GM18526 (cell line): ENCODE results near the gene NIPAL4.

Experiments
- POLR2A ChIP-seq: IDR thresholded peaks from 3 replicates; pipeline ENCODE4 v1.6.1; 2011; ENCODE audit not compliant: insufficient read length; ENCODE audit errors: extremely low read depth

Gene NIPAL4

DNA sequence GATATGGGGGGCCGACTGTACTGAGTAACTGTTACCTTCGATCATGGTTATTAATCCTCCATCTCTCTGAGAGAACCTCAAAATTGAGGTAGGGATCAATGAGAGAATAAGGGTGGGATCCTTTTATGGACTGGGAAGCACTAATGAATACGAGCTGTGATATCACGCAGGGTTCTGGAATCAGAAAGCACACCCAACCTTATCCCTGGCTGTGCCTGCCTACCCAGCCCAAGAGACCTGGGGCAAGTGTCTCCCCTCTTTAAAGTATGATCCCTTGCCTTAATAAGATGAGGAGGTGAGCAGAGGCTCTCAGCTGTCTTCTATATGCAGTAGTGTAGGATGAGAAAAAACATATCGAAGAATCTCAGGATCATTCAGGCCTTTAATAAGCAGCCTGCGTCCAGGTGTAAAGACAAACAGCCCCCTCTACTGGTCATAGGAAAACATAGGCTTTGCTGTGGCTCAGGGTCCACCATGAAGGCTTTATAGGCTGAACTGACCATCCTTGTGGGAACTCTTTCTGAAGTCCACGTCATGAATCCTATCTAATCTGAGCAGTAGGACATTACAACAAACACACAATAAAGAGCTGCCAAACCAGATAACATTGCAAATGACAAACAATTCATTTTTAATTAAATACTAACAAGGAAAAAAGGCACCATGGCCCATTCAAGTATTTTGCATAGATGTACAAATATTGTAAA lies 16.8 kb downstream of the NIPAL4 start:
- no peak for TF ChIP-seq POLR2A

DNA sequence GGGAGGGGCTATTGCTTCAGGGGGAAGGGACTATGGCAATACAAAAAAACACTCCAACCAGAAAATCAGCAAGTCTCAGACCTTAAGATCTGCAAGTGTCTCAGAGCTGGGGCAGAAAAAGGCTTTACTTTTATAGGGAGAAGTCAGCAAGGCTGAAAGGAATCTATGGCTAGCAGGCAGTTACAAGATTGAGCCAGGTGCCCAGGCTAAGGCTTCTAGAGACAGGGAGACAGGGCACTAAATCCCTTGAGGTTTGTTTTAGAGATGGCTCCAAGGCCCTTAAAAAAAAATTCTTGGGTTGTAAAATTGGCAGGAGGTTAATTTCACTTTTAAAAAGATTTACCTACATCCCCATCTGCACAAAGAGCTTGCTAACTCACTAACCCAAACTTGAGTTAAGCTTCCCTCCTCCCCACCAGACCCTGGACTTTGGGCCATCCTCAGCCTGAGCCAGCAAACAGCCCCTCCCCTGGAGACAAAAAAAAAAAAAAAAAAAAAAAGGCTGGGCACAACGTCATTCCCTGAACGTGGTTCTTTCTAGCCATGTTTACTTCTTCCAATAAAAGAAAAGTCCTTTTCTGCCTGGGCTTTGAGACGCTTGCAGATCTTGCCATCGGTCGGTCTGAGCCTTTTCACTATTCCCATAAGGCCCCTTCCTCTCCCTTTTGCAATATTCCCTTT lies 17.9 kb downstream of the NIPAL4 start:
- no peak for TF ChIP-seq POLR2A

DNA sequence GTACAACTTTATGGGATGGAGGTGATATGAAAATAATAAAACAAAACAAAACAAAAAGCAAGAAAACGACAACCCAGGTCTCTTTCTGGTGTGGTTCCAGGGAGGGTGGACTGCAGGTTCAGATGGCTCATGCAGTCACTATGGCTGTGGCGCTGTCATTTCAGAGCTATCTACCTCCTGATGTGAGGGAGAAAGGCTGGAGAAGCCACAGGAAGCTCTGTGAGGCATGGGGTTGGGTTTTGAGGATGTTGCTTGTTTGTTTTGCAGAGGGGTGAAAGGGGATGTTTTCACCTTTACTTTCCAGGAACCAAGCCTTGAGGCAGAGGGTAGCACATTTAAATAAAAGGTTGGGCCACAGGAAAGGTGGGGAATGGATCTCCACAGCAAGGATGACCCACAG lies 18.7 kb downstream of the NIPAL4 start:
- no peak for TF ChIP-seq POLR2A

DNA sequence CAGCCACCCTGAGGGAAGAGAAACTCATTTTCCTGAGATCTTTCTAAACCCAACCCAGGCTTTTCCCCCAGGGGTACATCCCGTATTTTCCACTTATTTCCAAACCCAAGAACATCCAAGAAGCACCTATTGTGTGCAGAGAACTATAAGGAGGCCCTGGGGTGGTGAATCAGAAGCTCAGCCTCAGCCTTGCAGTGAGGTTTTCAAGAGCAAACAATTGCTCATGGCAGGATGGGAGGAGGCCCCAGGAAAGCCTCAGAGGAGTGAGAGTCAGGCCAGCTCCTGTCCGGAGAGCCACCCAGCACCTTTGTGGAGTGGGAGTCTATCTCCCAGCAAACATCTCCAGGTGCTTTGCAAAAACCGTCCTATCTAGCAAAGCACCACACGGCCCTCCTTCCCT lies 19.2 kb downstream of the NIPAL4 start:
- no peak for TF ChIP-seq POLR2A

DNA sequence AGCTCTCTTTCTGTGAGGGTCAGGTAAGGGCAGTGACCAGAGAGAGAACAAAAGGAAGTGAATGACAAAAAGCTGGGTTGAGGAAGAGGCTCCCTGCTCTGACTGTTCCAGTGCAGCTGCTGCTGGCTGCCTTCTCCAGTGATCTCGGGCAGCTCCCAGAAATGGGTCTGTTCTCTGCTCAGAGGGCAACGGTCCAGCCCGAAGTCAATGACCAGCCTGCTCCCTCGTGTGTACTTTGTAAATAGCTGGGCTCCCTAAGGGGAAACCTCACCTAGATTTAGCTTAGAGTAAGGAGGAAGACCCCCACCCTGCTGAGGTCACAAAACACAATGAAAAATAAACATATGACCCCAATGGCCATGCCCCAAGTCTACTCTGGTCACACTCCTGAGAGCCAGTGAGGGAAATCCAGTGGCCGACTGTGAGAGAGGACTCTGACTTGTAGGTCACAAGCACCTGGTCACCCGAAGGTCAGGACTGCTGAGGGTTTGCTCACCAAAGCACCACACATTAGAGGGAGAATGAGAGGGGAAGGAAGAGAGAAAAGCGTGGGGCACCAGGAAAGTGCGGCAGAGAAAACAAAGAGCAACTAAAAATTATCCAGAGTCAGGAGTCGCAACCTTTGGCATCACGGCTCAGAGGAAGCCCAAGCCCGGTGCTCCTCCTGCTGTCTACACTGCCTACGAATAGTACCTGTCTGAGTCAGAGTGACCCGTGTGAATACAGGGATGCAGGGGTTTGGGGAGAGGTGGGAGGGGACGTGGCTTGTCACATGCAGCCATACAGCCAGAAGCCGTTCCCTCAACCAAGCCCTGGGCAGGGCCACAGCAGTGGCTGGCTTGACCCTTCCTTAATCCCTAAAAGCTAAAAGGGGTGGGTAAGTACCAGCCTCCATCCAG lies 19.8 kb downstream of the NIPAL4 start:
- TF ChIP-seq POLR2A: no peak

DNA sequence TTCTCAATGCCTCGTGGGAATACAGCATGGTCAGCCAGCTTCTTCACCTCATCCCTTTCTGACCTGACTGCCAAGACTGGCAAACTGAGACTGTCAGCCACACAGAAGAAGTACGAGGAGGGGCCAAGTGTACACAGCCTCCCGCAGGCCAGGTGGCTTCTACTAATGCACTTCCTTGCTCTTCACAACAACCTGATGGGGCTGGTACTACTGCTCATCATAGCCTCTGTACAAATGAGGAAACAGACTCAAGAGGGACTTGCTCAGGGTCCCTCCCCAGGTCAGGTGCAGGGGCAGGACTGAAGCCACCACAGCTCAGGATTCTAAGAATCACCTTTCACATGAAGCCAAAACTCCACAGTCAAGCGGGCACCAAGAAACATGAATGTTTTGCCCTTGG lies 21.3 kb downstream of the NIPAL4 start:
- TF ChIP-seq POLR2A: no peak

DNA sequence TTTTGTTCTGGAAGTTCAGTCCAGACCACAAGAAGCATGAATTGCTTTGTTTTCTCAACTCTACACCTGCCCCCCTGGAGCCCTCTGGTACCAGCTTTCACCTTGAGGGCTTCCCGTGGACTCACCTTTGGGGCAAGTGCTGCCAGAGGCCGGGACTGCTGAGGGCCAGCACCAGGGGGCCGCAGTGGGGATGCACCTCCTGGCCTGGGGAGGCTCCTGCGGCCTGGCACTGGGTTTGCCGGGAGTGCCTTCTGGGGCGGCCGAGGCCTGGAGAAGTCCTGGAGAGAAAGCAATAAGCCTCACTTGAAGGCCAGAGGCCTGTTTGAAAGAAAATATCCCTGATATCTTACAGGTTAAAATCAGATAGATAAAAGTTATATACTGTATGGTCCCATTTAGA lies 21.7 kb downstream of the NIPAL4 start:
- TF ChIP-seq POLR2A: no peak

DNA sequence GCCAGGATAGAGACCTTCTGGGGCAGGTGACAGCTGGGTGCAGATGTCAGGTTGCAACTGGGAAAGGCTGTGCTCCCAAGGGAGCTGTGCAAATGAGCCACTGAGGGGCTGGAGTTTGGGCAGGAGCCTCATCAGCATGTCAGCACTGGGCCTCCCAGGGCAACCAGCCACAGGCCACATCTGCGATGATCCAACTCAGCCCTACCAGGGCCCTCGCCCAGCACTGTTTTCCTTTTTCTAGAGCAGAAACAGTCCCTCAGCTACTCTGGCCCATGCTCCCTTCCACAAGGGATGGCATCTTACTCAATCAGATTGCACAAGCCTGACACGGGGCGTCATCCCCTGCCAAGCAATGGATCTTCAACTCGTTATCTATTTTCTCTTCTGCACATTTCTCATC lies 24.8 kb downstream of the NIPAL4 start:
- no peak for TF ChIP-seq POLR2A

DNA sequence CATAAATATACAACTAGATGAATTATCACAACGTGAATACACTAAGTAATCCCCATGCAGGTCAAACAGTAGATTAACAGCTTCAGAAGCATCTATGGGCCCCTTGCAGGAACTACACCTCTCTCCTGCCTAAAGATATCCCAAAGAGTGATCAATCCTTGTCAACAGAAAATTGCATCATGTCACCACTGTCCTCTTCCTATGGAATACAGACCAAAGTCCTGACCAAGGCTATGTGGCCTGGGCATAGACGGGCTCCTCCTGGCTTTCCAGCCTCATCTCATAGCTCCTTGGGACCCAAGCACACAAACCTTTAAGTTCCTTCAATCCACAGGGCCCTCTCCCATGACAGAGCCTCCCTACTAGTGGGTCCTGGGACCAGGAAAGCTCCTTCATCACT lies 25.3 kb downstream of the NIPAL4 start:
- no peak for TF ChIP-seq POLR2A

DNA sequence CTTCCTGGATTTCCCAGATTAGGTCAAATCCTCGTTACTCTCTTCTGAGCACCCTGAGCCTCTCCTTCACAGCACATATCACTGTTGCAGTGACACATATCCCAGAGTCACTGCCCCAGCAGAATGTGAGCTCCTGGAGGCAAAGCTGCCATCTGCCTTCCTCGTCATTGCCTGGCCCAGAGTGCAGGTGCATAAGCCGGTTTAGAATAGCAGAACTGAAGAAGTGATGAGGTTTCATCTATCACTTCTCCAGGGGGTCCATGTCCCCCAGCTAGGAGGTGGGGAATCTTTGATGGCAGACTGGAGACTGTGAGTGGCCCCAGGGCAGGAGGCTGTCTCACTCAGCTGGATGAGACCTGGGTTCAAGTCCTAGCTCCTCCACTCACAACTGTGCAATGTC lies 25.8 kb downstream of the NIPAL4 start:
- TF ChIP-seq POLR2A: no peak

DNA sequence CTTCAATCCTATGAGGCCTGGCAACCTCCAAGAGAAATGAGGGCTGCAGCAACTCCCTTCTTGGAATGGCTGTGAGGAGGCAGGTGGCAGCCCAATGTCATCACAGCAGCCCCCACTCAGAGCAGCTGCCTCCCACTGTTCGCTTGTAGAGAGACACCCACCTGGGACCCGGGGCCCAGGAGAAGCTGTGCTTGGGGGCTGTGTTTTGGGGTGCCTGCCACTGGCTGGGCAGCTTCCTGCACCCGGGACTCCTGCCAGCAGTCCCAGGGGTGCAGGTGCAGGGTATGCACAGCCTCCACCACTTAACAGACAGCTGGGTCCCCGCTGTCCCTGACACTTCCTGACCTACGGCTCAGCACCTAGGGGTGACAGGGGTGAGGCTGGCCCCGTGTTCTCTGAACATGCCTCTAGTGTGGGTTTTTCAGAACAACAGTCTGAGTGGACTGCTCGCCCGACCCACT lies 26.2 kb downstream of the NIPAL4 start:
- no peak for TF ChIP-seq POLR2A

DNA sequence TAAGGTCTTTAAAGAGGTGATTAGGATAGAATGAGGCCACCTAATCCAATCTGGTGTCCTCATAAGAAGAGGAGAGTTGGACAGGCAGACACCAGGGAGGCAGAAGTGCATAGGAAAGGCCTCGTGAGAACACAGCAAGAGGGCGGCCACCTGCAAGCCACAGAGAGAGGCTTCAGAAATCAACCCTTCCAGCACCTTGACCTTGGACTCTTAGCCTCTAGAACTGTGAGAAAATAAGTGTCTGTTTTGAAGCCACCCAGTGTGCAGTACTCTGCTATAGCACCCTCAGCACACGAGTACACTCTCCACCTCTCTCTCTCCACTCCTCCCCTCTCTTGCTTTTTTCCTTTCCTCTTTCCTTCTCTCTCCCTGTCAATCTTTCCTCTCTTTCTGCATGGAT lies 26.8 kb downstream of the NIPAL4 start:
- TF ChIP-seq POLR2A: no peak

DNA sequence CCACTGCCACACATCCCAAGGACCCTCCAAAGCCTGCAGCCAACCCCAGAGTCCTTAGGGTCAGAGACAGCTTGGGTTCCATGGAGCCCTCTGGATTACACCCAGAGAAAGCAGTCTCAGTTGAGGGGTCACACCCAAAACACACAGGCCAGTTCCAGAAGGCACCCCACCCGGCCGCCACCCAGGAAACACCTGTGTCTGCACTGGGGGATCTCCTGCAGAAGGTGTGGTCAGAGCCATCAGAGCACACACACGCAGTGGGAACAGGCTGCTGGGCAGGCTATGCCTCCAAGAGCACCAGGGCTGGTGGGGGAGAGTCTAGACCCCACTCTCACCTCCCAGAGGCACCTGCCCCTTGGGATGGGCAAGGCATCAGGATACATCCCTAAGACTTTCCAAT lies 27.3 kb downstream of the NIPAL4 start:
- TF ChIP-seq POLR2A: no peak

DNA sequence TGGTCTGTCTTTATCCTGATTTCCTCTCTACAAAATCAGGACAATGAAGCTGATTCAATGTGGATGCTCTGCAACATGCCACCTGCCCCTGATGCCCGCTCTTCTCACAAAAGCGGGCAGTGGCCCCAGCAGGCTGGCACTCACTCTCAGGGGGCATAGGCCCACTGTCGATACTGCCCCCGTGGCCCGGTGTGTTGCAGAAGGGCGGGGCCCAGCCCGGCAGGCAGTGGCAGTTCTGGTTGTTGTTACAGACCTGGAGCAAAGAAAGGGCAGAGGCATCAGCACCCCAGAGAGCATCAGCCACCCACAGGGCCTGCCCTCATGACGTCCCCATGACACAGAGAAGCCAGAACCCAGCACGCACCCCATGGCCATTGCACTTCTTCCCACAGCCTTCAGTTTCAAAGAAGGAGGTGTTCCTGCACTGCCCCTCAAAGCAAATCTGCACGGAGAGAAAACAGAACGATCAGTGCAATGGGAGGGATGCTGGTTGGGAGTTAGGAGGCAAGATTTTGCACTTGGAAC lies 31.5 kb downstream of the NIPAL4 start:
- TF ChIP-seq POLR2A: no peak

DNA sequence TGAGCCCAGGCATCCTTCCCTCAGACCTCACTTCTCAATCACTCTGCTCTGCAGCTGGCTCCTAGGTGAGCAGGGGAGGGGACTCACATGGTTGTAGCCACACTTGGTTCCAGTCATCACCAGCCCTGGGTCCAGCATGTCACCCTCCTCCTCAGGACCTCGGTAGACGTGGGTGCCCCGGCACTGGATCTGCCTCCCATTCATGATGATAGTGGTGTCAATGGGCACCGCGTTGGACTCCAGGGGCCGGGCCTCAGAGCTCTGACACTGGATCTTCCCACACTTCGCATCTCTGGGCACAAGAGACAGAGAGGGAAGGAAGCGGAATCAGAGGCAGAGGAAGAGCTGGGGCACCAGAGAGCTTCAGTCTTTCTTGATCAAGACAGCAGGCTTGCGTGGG lies 32.9 kb downstream of the NIPAL4 start:
- TF ChIP-seq POLR2A: no peak
